ENCODE data around the gene ZNF892. TPM values are rescaled to one million over a fixed set of nuclear protein-coding genes. Genes with fewer than 3 reads are reported as not detected.

ZNF892 gene
- total and polyA plus RNA-seq, 2 of the 13 experiments (the other 11 are each of a cell fraction or from before 2014, with no cell fraction given), result not detected

- TF ChIP-seq CSRNP1 (CRISPR knock-in tag; IDR thresholded peaks at IDR 0.05), result peak; percentile 63; the same call in 1 of the 2 replicates
- no peak for TF ChIP-seq ZNF784 (CRISPR knock-in tag; IDR thresholded peaks at IDR 0.05; ENCODE audit: borderline replicate concordance)
- TF ChIP-seq E2F1 (CRISPR knock-in tag; IDR thresholded peaks at IDR 0.05), result no peak
- peak; percentile 40; the same call in 1 of the 2 replicates for TF ChIP-seq ZSCAN21 (CRISPR knock-in tag; IDR thresholded peaks at IDR 0.05; ENCODE audit: borderline replicate concordance)
- no peak for TF ChIP-seq SIX4 (CRISPR knock-in tag; IDR thresholded peaks at IDR 0.05)
- 0 out of 2 replicates have a peak, but pooled peaks have one; percentile 50 for TF ChIP-seq ZBTB7A (CRISPR knock-in tag; IDR thresholded peaks at IDR 0.05)
- no peak for TF ChIP-seq ZNF180 (CRISPR knock-in tag; IDR thresholded peaks at IDR 0.05; ENCODE audit: borderline replicate concordance, low read depth)
- no peak for TF ChIP-seq SIN3B (IDR thresholded peaks at IDR 0.05; ENCODE audit: low read length)
- no peak for TF ChIP-seq ZNF235 (CRISPR knock-in tag; IDR thresholded peaks at IDR 0.05; ENCODE audit: borderline replicate concordance)
- TF ChIP-seq ATAD3A (CRISPR knock-in tag; IDR thresholded peaks at IDR 0.05), result no peak
- TF ChIP-seq SYNCRIP (IDR thresholded peaks at IDR 0.05; ENCODE audit: insufficient read depth, low read depth, low read length), result no peak
- TF ChIP-seq RNF2 (conservative IDR thresholded peaks at IDR 0.05; ENCODE audit: low read depth), result no peak; the same call in 1 of the 2 replicates
- peak; percentile 66 for TF ChIP-seq PHF8 (CRISPR knock-in tag; IDR thresholded peaks at IDR 0.05)
- peak; percentile 83 for TF ChIP-seq RBFOX2 (IDR thresholded peaks at IDR 0.05; ENCODE audit: low read depth, low read length)
- no peak for TF ChIP-seq HBP1 (CRISPR knock-in tag; IDR thresholded peaks at IDR 0.05; ENCODE audit: low read depth)
- TF ChIP-seq YEATS4 (CRISPR knock-in tag; IDR thresholded peaks at IDR 0.05; ENCODE audit: borderline replicate concordance), result peak; percentile 51; the same call in 1 of the 2 replicates
- no peak for TF ChIP-seq ZNF253 (CRISPR knock-in tag; IDR thresholded peaks at IDR 0.05; ENCODE audit: borderline replicate concordance)
- TF ChIP-seq ZNF18 (CRISPR knock-in tag; IDR thresholded peaks at IDR 0.05; ENCODE audit: insufficient replicate concordance), result peak; percentile 37
- peak; percentile 12; the same call in 1 of the 2 replicates for TF ChIP-seq ATF3 (CRISPR knock-in tag; IDR thresholded peaks at IDR 0.05)
- 0 out of 2 replicates have a peak, but pooled peaks have one; percentile 69 for TF ChIP-seq TMF1 (CRISPR knock-in tag; IDR thresholded peaks at IDR 0.05; ENCODE audit: low read depth)
- TF ChIP-seq SRSF1 (optimal IDR thresholded peaks at IDR 0.05; ENCODE audit: low read depth, low read length), result no peak
- TF ChIP-seq RAD51 (IDR thresholded peaks at IDR 0.05; ENCODE audit: borderline replicate concordance), result no peak
Observed at GRCh38 chr2:95158891-95159619, 48.3 kb upstream of the ZNF892 start (continued).
